ENCODE results near the gene CHST6. TPM values are rescaled to one million over a fixed set of nuclear protein-coding genes. Genes with fewer than 3 reads are reported as not detected.
A peak's percentile ranks its signal among the peaks of the same experiment; 100 is the strongest.
"Not testable (repeated sequence)": the region's sequence is repeated elsewhere in the genome, so short reads cannot be mapped to it uniquely, and the experiment has no call there.

Gene CHST6
- total RNA-seq, 2 donors from 2014 or later = not detected

GRCh38 chr16:75516189-75516966, 21.1 kb upstream of the CHST6 start:
- peak in 1 of 2 donors; percentile 33 for DNase-seq (ENCODE audit: low spot score in 2 of 2)

DNA sequence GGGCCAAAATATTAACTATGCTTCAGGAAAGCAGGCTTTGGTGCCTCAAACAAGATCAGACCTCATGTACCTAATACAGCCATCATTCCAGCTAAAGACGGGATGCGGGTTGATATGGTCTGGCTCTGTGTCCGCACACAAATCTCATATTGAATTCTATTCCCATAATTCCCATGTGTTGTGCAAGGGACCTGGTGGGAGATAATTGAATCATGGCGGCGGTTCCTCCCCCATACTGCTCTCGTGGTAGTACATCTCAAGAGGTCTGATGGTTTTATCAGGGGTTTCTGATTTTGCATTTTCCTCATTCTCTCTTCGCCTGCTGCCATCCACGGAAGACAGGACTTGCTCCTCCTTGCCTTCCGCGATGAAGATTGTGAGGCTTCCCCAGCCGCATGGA, 19.1 kb upstream of the CHST6 start:
- Mint-ChIP-seq H3K36me3 (no peaks in the 10 kb centered on the region), H3K9me3 (no peaks in the 10 kb centered on the region), H3K27ac (no peak overlapping the region)
- DNase-seq (ENCODE audit: low spot score in 2 of 2) = no peak
- ATAC-seq = no peak

More at GRCh38 chr16:75516189-75516966, 21.1 kb upstream of the CHST6 start:
- peak in 1 of 2 donors; percentile 14 for ATAC-seq
- not testable (repeated sequence) for H3K36me3 Mint-ChIP-seq, H3K9me3 Mint-ChIP-seq
- peak overlapping the region in 1 of 2 donors; percentile 82 for H3K27ac Mint-ChIP-seq

- DNase-seq (ENCODE audit: low spot score in 2 of 2) = no peak
- Mint-ChIP-seq H3K9me3 (no peaks in the 10 kb centered on the region), H3K36me3 (no peaks in the 10 kb centered on the region), H3K27ac (no peak overlapping the region)
- no peak for ATAC-seq
These were observed 11.3 kb upstream of the CHST6 start for GRCh38 chr16:75506574-75506973.

- Mint-ChIP-seq H3K36me3 (no peaks in the 10 kb centered on the region), H3K9me3 (no peaks in the 10 kb centered on the region), H3K27ac (no peak overlapping the region)
- ATAC-seq (peak in 1 of 2 donors; percentile 24), DNase-seq (ENCODE audit: low spot score in 2 of 2) (no peak)
These were observed 10.9 kb upstream of the CHST6 start for GRCh38 chr16:75506107-75506506.

DNA sequence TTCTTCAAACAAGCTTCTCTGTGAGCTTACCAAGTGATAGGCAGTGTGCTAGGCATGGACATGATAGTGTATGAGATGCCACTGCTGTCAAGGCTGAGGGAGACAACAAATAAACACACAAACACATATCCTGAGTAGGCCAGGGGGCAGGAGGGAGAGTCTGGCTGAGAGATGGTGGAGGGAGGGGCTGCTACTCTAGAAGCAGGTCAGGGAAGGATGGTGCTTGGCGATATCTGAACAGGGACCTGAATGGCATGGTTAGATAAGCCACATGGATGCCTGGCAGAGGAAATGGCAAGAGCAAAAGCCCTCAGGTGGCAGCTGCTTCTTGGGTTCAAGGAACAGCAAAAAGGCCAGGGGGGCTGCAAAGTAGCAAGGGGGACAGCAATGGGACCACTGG, 8.6 kb upstream of the CHST6 start:
- Mint-ChIP-seq H3K9me3 (no peaks in the 10 kb centered on the region), H3K27ac (peak overlapping the region in 1 of 2 donors; percentile 2), H3K36me3 (no peaks in the 10 kb centered on the region)
- ATAC-seq (no peak), DNase-seq (ENCODE audit: low spot score in 2 of 2) (no peak)

DNA sequence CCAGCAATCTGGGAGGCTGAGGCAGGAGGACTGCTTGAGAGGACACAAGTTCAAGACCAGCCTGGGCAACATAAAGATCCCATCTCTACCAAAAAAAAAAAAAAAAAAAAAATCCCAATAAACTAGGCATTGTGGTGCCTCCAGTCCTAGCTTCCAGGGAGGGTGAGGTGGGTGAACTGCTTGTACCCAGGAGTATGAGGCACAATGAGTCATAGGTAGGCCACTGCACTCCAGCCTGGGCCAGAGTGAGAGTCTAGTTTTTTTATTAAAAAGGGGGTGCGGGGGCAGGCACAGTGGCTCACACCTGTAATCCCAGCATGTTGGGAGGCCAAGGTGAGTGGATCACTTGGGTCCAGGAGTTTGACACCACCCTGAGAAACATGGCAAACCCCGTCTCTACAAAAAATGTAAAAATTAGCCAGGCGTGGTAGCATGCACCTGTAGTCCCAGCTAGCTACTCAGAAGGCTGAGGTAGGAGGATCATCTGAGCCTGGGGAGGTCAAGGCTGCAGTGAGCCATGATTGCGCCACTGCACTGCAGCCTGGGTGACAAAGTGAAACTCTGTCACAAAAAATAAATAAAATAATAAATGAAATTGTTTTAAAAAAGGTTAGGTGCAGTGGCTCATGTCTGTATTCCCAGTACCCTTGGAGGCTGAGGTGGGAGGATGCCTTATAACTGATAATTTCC, 7.8 kb upstream of the CHST6 start:
- ATAC-seq (no peak), DNase-seq (ENCODE audit: low spot score in 2 of 2) (no peak)
- no peaks in the 10 kb centered on the region for H3K9me3 Mint-ChIP-seq
- no peaks in the 10 kb centered on the region for H3K36me3 Mint-ChIP-seq
- H3K27ac Mint-ChIP-seq = peak overlapping the region in 1 of 2 donors; percentile 2

DNA sequence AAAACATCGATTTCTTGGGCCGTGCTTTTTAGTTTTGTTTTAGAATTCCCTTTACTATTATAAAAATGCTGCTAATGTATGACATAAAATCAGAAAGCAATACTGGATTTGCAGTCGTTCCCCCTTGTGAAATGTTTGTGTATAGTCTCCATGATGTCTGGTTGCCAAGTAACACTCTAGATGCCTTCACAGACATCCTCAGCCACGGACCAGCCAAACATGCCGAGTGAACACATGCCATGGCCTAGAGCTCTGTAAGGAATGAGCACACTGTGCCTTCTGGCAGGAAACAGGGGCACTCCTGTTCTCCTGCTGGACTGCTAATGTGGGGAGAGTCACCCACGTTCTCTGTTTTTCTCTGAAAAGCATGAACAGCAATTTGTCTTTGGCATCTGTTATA, 6.6 kb upstream of the CHST6 start:
- H3K27ac Mint-ChIP-seq; H3K9me3 Mint-ChIP-seq; ATAC-seq; DNase-seq (ENCODE audit: low spot score in 2 of 2); H3K36me3 Mint-ChIP-seq: not testable (repeated sequence)

DNA sequence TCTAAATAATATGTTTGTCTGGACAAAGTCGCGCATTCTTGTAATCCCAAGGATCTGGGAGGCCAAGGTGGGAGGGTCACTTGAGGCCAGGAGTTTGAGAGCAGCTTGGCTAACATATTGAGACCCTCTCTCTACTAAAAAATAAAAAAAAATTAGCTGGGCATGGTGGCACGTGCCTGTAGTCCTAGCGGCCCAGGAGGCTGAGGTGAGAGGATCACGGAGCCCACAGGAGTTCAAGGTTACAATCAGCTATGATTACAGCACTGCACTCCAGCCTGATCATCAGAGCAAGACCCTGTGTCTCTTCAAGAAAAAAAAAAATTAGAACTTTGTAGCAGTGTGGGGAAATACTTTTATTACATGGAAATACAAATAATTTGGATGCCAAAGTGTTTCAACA, 6.1 kb upstream of the CHST6 start:
- DNase-seq (ENCODE audit: low spot score in 2 of 2) = no peak
- no peaks in the 10 kb centered on the region for H3K9me3 Mint-ChIP-seq
- no peak overlapping the region for H3K27ac Mint-ChIP-seq
- H3K36me3 Mint-ChIP-seq = no peaks in the 10 kb centered on the region
- no peak for ATAC-seq

GRCh38 chr16:75498605-75499322, 3.5 kb upstream of the CHST6 start:
- not testable (repeated sequence) for H3K27ac Mint-ChIP-seq; H3K36me3 Mint-ChIP-seq; ATAC-seq; DNase-seq (ENCODE audit: low spot score in 2 of 2); H3K9me3 Mint-ChIP-seq

DNA sequence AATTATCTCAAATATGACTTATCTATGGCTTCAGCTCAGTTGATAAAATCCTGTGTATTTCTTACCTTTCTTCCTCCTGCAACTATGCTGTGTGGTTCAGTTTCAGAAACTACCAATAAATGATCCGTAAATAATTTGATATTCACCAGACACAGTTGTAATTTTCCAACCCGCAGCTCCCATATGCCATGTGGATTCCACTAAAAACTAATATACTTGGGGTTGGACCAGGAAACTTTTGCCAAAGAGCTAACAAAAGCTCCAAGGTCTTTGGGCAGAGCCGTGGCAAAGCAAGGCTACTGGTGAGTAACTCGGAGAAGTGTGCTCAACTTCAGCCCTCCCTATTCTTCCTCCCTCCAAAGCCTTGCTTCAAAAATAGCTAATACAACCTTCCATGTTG, 2.3 kb upstream of the CHST6 start:
- no peak overlapping the region for H3K27ac Mint-ChIP-seq
- peaks cover 0 to 7% of the 10 kb centered on the region in 2 donors for H3K36me3 Mint-ChIP-seq
- ATAC-seq (no peak), DNase-seq (ENCODE audit: low spot score in 2 of 2) (no peak)
- H3K9me3 Mint-ChIP-seq = no peaks in the 10 kb centered on the region

DNA sequence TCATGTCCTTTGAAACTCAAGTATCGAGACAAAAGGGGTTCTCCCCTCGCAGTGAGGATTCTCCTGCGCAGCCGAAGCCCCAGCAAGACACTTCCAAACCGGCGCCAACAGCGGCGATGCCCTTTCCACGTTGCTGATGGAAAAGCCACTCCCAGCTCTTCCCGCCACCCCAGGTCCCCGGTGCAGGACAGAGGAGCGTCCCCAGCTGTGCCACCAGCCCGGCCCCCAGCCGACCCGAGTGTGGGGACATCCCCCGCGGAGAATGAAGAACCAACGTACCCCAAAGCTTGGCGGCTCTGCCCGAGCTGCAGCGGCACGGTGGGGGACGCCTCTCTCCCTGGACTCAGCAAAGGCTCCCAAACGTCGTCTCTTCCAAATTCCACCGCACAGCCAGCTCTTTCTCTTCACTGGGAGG, 573 bp downstream of the CHST6 start:
- Mint-ChIP-seq H3K27ac (no peak overlapping the region), H3K9me3 (no peaks in the 10 kb centered on the region), H3K36me3 (peaks cover 0 to 7% of the 10 kb centered on the region in 2 donors)
- ATAC-seq (no peak), DNase-seq (ENCODE audit: low spot score in 2 of 2) (no peak)

- no peaks in the 10 kb centered on the region for H3K9me3 Mint-ChIP-seq
- H3K36me3 Mint-ChIP-seq = peaks cover 0 to 7% of the 10 kb centered on the region in 2 donors
- no peak for DNase-seq (ENCODE audit: low spot score in 2 of 2)
- H3K27ac Mint-ChIP-seq = no peak overlapping the region
- ATAC-seq = no peak
These were observed 1.1 kb downstream of the CHST6 start for GRCh38 chr16:75494184-75494583.

GRCh38 chr16:75491876-75492275, 3.4 kb downstream of the CHST6 start:
- no peak overlapping the region for H3K27ac Mint-ChIP-seq
- DNase-seq (ENCODE audit: low spot score in 2 of 2) = no peak
- ATAC-seq = no peak

DNA sequence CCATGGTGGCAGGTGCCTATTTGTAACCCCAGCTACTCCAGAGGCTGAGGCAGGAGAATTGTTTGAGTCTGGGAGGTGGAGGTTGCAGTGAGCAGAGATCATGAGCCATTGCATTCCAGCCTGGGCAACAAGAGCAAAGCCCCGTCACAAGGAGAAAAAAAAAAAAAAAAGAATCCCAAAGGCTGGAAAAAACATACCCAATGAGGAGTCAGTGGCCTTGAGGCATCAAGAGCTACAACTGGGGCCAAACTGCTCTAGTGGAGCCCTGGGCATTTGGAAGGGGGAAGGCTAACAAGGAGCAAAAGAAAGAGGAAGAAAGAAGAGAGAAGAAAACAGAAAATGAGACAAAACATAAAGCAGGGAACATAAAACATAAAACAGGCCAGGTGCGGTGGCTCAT, 6.9 kb downstream of the CHST6 start:
- no peak overlapping the region for H3K27ac Mint-ChIP-seq
- no peaks in the 10 kb centered on the region for H3K9me3 Mint-ChIP-seq
- DNase-seq (ENCODE audit: low spot score in 2 of 2) (no peak), ATAC-seq (no peak)
- H3K36me3 Mint-ChIP-seq = no peaks in the 10 kb centered on the region

More at GRCh38 chr16:75491876-75492275, 3.4 kb downstream of the CHST6 start:
- H3K36me3 Mint-ChIP-seq = peaks cover 0 to 7% of the 10 kb centered on the region in 2 donors
- no peaks in the 10 kb centered on the region for H3K9me3 Mint-ChIP-seq

- Mint-ChIP-seq H3K27ac (no peak overlapping the region), H3K9me3 (no peaks in the 10 kb centered on the region), H3K36me3 (no peaks in the 10 kb centered on the region)
- no peak for DNase-seq (ENCODE audit: low spot score in 2 of 2)
- ATAC-seq = peak; percentile 32 to 33
These were observed 8.4 kb downstream of the CHST6 start for GRCh38 chr16:75486676-75487313.

GRCh38 chr16:75486014-75486675, 9.1 kb downstream of the CHST6 start:
- Mint-ChIP-seq H3K9me3 (no peaks in the 10 kb centered on the region), H3K27ac (no peak overlapping the region), H3K36me3 (no peaks in the 10 kb centered on the region)
- ATAC-seq (no peak), DNase-seq (ENCODE audit: low spot score in 2 of 2) (no peak)

Data from activated naive CD4-positive, alpha-beta T cell treated with anti-CD3 and anti-CD28 coated beads, Interleukin-2, amount 50 U/mL, for 72 hours (primary cell).